Neural cell (in vitro differentiated cells): Measurements from ENCODE around the gene CRAMP1. TPM values are rescaled to one million over a fixed set of nuclear protein-coding genes. Genes with fewer than 3 reads are reported as not detected.

Experiments
- H2AFZ ChIP-seq: fragments of 200-600, 300-800 bp; sonication (generic), shearing (Covaris generic); 2 replicates; pipeline ENCODE4 v1.6.0; 2014; ENCODE audit warnings: low read depth, mild to moderate bottlenecking, antibody characterized with exemption, low read length, moderate library complexity
- H3F3A ChIP-seq: fragments of 200-600 bp; shearing (Covaris generic); 2 replicates; pipeline ENCODE4 v1.6.1; 2016; ENCODE audit warnings: mild to moderate bottlenecking, moderate library complexity, mixed read lengths, antibody characterized with exemption, low read length; ENCODE audit not compliant: insufficient read depth, poor library complexity, severe bottlenecking
- H3K27ac ChIP-seq: fragments of 200-600, 300-800 bp; sonication (generic), shearing (Covaris generic); 2 replicates; pipeline ENCODE4 v1.5.1; 2014; ENCODE audit warnings: mild to moderate bottlenecking, low read length, moderate library complexity
- H3K27me3 ChIP-seq: fragments of 300-800, 200-600 bp; sonication (generic), shearing (Covaris generic); 2 replicates; pipeline ENCODE4 v1.6.0; 2014; ENCODE audit warnings: mild to moderate bottlenecking, low read depth, low read length, moderate library complexity; ENCODE audit not compliant: insufficient read depth
- H3K36me3 ChIP-seq: fragments of 300-800, 200-600 bp; sonication (generic), shearing (Covaris generic); 2 replicates; pipeline ENCODE4 v1.5.1; 2014; ENCODE audit warnings: mild to moderate bottlenecking, antibody characterized with exemption, low read length, moderate library complexity; ENCODE audit not compliant: insufficient read depth
- H3K4me2 ChIP-seq: fragments of 300-800, 200-600 bp; sonication (generic), shearing (Covaris generic); 2 replicates; pipeline ENCODE4 v1.6.0; 2014; ENCODE audit warnings: mild to moderate bottlenecking, low read length
- H3K4me3 ChIP-seq: fragments of 300-800, 200-600 bp; sonication (generic), shearing (Covaris generic); 2 replicates; pipeline ENCODE4 v1.5.1; 2014; ENCODE audit warnings: mild to moderate bottlenecking, low read length, moderate library complexity
- H3K79me2 ChIP-seq: fragments of 200-600 bp; shearing (Covaris generic); replicated peaks from 2 replicates; pipeline ENCODE4 v1.6.0; 2014; ENCODE audit warnings: mild to moderate bottlenecking, low read length, moderate library complexity; ENCODE audit not compliant: insufficient read depth
- H3K9ac ChIP-seq: fragments of 300-800, 200-600 bp; sonication (generic), shearing (Covaris generic); 2 replicates; pipeline ENCODE4 v1.6.1; 2016; ENCODE audit warnings: mild to moderate bottlenecking, low read length, mixed read lengths
- H3K9me2 ChIP-seq: fragments of 200-600 bp; shearing (Covaris generic); 2 replicates; pipeline ENCODE4 v1.6.1; 2016; ENCODE audit warnings: mild to moderate bottlenecking, low read length, mixed read lengths; ENCODE audit not compliant: insufficient read depth
- H3K9me3 ChIP-seq: fragments of 200-600, 300-800 bp; sonication (generic), shearing (Covaris generic); 2 replicates; pipeline ENCODE4 v1.6.1; 2016; ENCODE audit warnings: mild to moderate bottlenecking, mixed run types, low read length, moderate library complexity, mixed read lengths
- H4K20me1 ChIP-seq: fragments of 200-600 bp; shearing (Covaris generic); 2 replicates; pipeline ENCODE4 v1.6.1; 2016; ENCODE audit warnings: mild to moderate bottlenecking, mixed run types; ENCODE audit not compliant: insufficient read depth
- EP300 ChIP-seq: fragments of 450-650 bp; conservative IDR thresholded peaks from 2 replicates; pipeline ENCODE4 v1.6.1; 2014; ENCODE audit warnings: antibody characterized with exemption, mild to moderate bottlenecking, moderate library complexity; ENCODE audit not compliant: poor library complexity, severe bottlenecking
- EZH2 ChIP-seq: fragments of 200-600, 300-800 bp; shearing (Covaris generic), sonication (generic); IDR thresholded peaks from 2 replicates; pipeline ENCODE4 v1.6.1; 2014; ENCODE audit warnings: antibody characterized with exemption, low read length, borderline replicate concordance, mild to moderate bottlenecking; ENCODE audit not compliant: insufficient read depth, poor library complexity, severe bottlenecking
- MXI1 ChIP-seq: fragments of 450-650 bp; conservative IDR thresholded peaks from 2 replicates; pipeline ENCODE4 v1.6.1; 2014; ENCODE audit warnings: antibody characterized with exemption, mild to moderate bottlenecking; ENCODE audit not compliant: poor library complexity, severe bottlenecking
- POLR2AphosphoS5 ChIP-seq: IDR thresholded peaks from 2 replicates; pipeline ENCODE4 v1.6.1; 2012
- RAD21 ChIP-seq: fragments of 450-650 bp; conservative IDR thresholded peaks from 2 replicates; pipeline ENCODE4 v1.6.1; 2014; ENCODE audit warnings: antibody characterized with exemption, mild to moderate bottlenecking, moderate library complexity
- SMC3 ChIP-seq: fragments of 450-650 bp; conservative IDR thresholded peaks from 2 replicates; pipeline ENCODE4 v1.6.1; 2014; ENCODE audit warnings: antibody characterized with exemption, mild to moderate bottlenecking, moderate library complexity; ENCODE audit not compliant: poor library complexity
- polyA plus RNA-seq: library from polyadenylated mRNA; depleted of rRNA; stranded (reverse); fragments of >200 nt; gene quantifications from 2 replicates; pipeline ENCODE4 v1.2.3, GENCODE V29; 2014
- TF ChIP-seq, protein P1 (sequence below): fragments of 450-650 bp; IDR thresholded peaks from 2 replicates; pipeline ENCODE4 v1.5.1; 2014; ENCODE audit warnings: antibody characterized with exemption, mild to moderate bottlenecking, moderate library complexity; ENCODE audit not compliant: poor library complexity, severe bottlenecking

Gene CRAMP1
- polyA plus RNA-seq, 1 donor from 2014 or later: 11.1 TPM

DNA sequence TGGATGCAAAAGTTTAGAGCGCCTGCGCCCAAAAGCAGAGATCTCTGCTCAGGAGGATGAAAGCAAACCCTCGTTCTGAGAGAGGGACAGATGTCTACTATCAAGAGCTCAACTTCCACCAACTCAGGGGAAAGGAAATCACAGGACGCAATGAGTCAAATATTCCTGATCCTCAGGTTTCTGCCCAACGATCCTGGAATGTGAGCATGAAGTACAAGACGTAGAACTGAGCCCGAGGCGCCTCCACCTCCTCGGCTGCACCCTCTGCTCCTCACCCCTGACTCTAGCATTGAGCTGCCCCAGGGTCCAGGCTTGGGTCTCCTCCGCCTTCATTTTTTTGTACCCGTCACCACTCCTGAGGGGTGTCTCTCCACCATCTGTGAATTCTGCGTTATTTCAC is 15.6 kb upstream of the CRAMP1 start:
- Histone ChIP-seq H3K27me3 (no peaks in the 10 kb centered on the region), H3K36me3 (no peaks in the 10 kb centered on the region), H3K4me2 (no peak overlapping the region), H3K79me2 (no peaks in the 10 kb centered on the region), H3F3A (no peaks in the 10 kb centered on the region), H3K4me3 (no peak overlapping the region), H3K9me3 (no peaks in the 10 kb centered on the region), H3K27ac (no peak overlapping the region), H3K9me2 (no peaks in the 10 kb centered on the region), H3K9ac (no peak overlapping the region), H2AFZ (no peak overlapping the region), H4K20me1 (no peaks in the 10 kb centered on the region)
- TF ChIP-seq, protein P1, sequence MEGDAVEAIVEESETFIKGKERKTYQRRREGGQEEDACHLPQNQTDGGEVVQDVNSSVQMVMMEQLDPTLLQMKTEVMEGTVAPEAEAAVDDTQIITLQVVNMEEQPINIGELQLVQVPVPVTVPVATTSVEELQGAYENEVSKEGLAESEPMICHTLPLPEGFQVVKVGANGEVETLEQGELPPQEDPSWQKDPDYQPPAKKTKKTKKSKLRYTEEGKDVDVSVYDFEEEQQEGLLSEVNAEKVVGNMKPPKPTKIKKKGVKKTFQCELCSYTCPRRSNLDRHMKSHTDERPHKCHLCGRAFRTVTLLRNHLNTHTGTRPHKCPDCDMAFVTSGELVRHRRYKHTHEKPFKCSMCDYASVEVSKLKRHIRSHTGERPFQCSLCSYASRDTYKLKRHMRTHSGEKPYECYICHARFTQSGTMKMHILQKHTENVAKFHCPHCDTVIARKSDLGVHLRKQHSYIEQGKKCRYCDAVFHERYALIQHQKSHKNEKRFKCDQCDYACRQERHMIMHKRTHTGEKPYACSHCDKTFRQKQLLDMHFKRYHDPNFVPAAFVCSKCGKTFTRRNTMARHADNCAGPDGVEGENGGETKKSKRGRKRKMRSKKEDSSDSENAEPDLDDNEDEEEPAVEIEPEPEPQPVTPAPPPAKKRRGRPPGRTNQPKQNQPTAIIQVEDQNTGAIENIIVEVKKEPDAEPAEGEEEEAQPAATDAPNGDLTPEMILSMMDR: no peak
- no peak for TF ChIP-seq RAD21
- TF ChIP-seq MXI1: no peak
- no peak for TF ChIP-seq EZH2
- no peak for TF ChIP-seq POLR2AphosphoS5

DNA sequence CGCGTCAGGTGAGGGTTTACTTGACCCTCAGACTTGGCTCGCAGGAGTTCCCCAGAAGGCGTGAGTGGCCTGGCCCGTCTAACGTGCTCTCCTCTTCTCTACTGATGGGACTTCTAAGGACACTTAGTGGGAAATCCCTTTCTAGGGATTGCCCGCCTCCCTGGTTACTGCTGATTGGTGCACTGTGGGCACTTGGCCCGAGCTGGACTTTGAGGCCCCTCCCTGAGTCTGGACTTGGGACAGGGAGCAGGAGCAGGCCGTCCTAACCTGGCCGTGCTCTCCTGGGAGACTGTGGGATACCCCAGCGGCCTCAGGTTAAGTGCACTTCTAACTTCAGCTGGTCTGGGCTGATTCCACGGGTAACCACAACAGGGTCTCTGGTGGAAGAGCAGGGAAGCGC is 15.0 kb upstream of the CRAMP1 start:
- Histone ChIP-seq H3K79me2 (no peaks in the 10 kb centered on the region), H2AFZ (no peak overlapping the region), H3K27ac (no peak overlapping the region), H3K4me3 (no peak overlapping the region), H3K9me2 (no peaks in the 10 kb centered on the region), H3F3A (no peaks in the 10 kb centered on the region), H3K9me3 (no peaks in the 10 kb centered on the region), H3K27me3 (no peaks in the 10 kb centered on the region), H3K36me3 (no peaks in the 10 kb centered on the region), H3K9ac (no peak overlapping the region), H4K20me1 (no peaks in the 10 kb centered on the region), H3K4me2 (no peak overlapping the region)
- TF ChIP-seq EZH2 (no peak), POLR2AphosphoS5 (no peak), SMC3 (no peak)
- TF ChIP-seq, protein P1: no peak

DNA sequence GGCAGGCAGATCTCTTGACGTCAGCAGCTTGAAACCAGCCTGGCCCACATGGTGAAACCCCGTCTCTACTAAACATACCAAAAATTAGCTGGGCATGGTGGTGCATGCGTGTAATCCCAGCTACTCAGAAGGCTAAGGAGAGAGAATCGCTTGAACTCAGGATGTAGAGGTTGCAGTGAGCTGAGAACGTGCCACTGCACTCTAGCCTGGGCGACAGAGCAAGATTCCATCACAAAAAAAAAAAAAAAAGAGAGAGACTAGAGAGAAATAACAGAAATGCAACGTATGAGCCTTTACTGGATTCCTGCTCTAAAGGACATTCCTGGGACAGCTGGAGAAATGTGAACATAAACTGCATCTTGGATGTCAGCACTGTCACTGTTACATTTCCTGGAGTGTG is 11.1 kb upstream of the CRAMP1 start:
- H3K27me3 ChIP-seq: no peaks in the 10 kb centered on the region

More for the DNA sequence above, 11.1 kb upstream of the CRAMP1 start:
- Histone ChIP-seq H3K4me3 (no peak overlapping the region), H4K20me1 (no peaks in the 10 kb centered on the region), H3K9ac (no peak overlapping the region), H3K4me2 (no peak overlapping the region), H3K27ac (no peak overlapping the region), H3K36me3 (no peaks in the 10 kb centered on the region), H3K9me3 (no peaks in the 10 kb centered on the region), H3K9me2 (no peaks in the 10 kb centered on the region), H3K79me2 (no peaks in the 10 kb centered on the region), H2AFZ (no peak overlapping the region), H3F3A (no peaks in the 10 kb centered on the region)
- TF ChIP-seq MXI1 (no peak), POLR2AphosphoS5 (no peak), EP300 (no peak)
